ENCODE data around the gene PHOSPHO2.
A peak's percentile ranks its signal among the peaks of the same experiment; 100 is the strongest.

PHOSPHO2 gene

GRCh38 chr2:169732075-169732474, 37.8 kb downstream of the PHOSPHO2 start:
- peaks cover 33% of the 10 kb centered on the region for H3K79me2 ChIP-seq (ENCODE audit: low read length)
- H3K4me3 ChIP-seq (ENCODE audit: low read length): no peak overlapping the region
- H4K20me1 ChIP-seq (ENCODE audit: insufficient read depth, low read length): no peaks in the 10 kb centered on the region; the same call in 1 of the 2 replicates
- no peak overlapping the region for H3K9ac ChIP-seq (ENCODE audit: low read length)
- H3K27ac ChIP-seq (ENCODE audit: low read length): no peak overlapping the region
- no peaks in the 10 kb centered on the region for H3K9me3 ChIP-seq (ENCODE audit: insufficient read depth, low read length)
- peak overlapping the region; percentile 21 for H3K4me2 ChIP-seq (ENCODE audit: low read length)
- H3K36me3 ChIP-seq (replicated peaks; ENCODE audit: low read depth, low read length): peaks cover 13% of the 10 kb centered on the region
- no peaks in the 10 kb centered on the region for H3K27me3 ChIP-seq (ENCODE audit: low read depth, low read length)
- peaks cover 25% of the 10 kb centered on the region for H3K4me1 ChIP-seq (ENCODE audit: low read length)
- TF ChIP-seq EZH2phosphoT487 (IDR thresholded peaks at IDR 0.05; ENCODE audit: low read depth) (no peak), CTCF (IDR thresholded peaks at IDR 0.05; ENCODE audit: low read depth, low read length) (no peak)
- no peak overlapping the region for H2AFZ ChIP-seq (ENCODE audit: low read depth, low read length)

GRCh38 chr2:169732583-169733358, 38.5 kb downstream of the PHOSPHO2 start:
- Histone ChIP-seq H4K20me1 (ENCODE audit: insufficient read depth, low read length) (no peaks in the 10 kb centered on the region; the same call in 1 of the 2 replicates), H3K9ac (ENCODE audit: low read length) (peak overlapping the region; percentile 94), H3K4me3 (ENCODE audit: low read length) (peak overlapping the region; percentile 97), H2AFZ (ENCODE audit: low read depth, low read length) (peak overlapping the region; percentile 87), H3K27me3 (ENCODE audit: low read depth, low read length) (no peaks in the 10 kb centered on the region), H3K4me2 (ENCODE audit: low read length) (peak overlapping the region; percentile 72), H3K79me2 (ENCODE audit: low read length) (peaks cover 38% of the 10 kb centered on the region), H3K27ac (ENCODE audit: low read length) (no peak overlapping the region), H3K4me1 (ENCODE audit: low read length) (peaks cover 29% of the 10 kb centered on the region), H3K9me3 (ENCODE audit: insufficient read depth, low read length) (no peaks in the 10 kb centered on the region), H3K36me3 (replicated peaks; ENCODE audit: low read depth, low read length) (peaks cover 16% of the 10 kb centered on the region)
- TF ChIP-seq CTCF (IDR thresholded peaks at IDR 0.05; ENCODE audit: low read depth, low read length) (no peak), EZH2phosphoT487 (IDR thresholded peaks at IDR 0.05; ENCODE audit: low read depth) (no peak)

GRCh38 chr2:169734169-169734847, 40.0 kb downstream of the PHOSPHO2 start:
- TF ChIP-seq CTCF (IDR thresholded peaks at IDR 0.05; ENCODE audit: low read depth, low read length) (no peak), EZH2phosphoT487 (IDR thresholded peaks at IDR 0.05; ENCODE audit: low read depth) (no peak)
- Histone ChIP-seq H3K4me1 (ENCODE audit: low read length) (peaks cover 29% of the 10 kb centered on the region), H3K79me2 (ENCODE audit: low read length) (peaks cover 50% of the 10 kb centered on the region), H3K27me3 (ENCODE audit: low read depth, low read length) (no peaks in the 10 kb centered on the region), H3K36me3 (replicated peaks; ENCODE audit: low read depth, low read length) (peaks cover 18% of the 10 kb centered on the region), H4K20me1 (ENCODE audit: insufficient read depth, low read length) (peaks cover 4% of the 10 kb centered on the region), H2AFZ (ENCODE audit: low read depth, low read length) (peak overlapping the region; percentile 86), H3K9ac (ENCODE audit: low read length) (peak overlapping the region; percentile 94), H3K4me2 (ENCODE audit: low read length) (peak overlapping the region; percentile 71), H3K27ac (ENCODE audit: low read length) (no peak overlapping the region), H3K4me3 (ENCODE audit: low read length) (peak overlapping the region; percentile 97), H3K9me3 (ENCODE audit: insufficient read depth, low read length) (no peaks in the 10 kb centered on the region)

GRCh38 chr2:169735623-169736022, 41.4 kb downstream of the PHOSPHO2 start:
- no peaks in the 10 kb centered on the region for H3K9me3 ChIP-seq (ENCODE audit: insufficient read depth, low read length)
- peak overlapping the region; percentile 71 for H3K4me2 ChIP-seq (ENCODE audit: low read length)
- H3K27ac ChIP-seq (ENCODE audit: low read length): no peak overlapping the region
- peaks cover 7% of the 10 kb centered on the region for H4K20me1 ChIP-seq (ENCODE audit: insufficient read depth, low read length)
- H2AFZ ChIP-seq (ENCODE audit: low read depth, low read length): no peak overlapping the region
- peak overlapping the region; percentile 97; the same call in 1 of the 2 replicates for H3K4me3 ChIP-seq (ENCODE audit: low read length)
- no peaks in the 10 kb centered on the region for H3K27me3 ChIP-seq (ENCODE audit: low read depth, low read length)
- peaks cover 29% of the 10 kb centered on the region for H3K4me1 ChIP-seq (ENCODE audit: low read length)
- peaks cover 18% of the 10 kb centered on the region for H3K36me3 ChIP-seq (replicated peaks; ENCODE audit: low read depth, low read length)
- no peak for TF ChIP-seq EZH2phosphoT487 (IDR thresholded peaks at IDR 0.05; ENCODE audit: low read depth)
- TF ChIP-seq CTCF (IDR thresholded peaks at IDR 0.05; ENCODE audit: low read depth, low read length): no peak
- peaks cover 55% of the 10 kb centered on the region for H3K79me2 ChIP-seq (ENCODE audit: low read length)
- H3K9ac ChIP-seq (ENCODE audit: low read length): no peak overlapping the region

All from OCI-LY3 (cell line).